Activated B cell treated with CpG ODN at 0.5 μM for 24 hours (primary cell): ENCODE results near the gene CTIF. TPM values are rescaled to one million over a fixed set of nuclear protein-coding genes. Genes with fewer than 3 reads are reported as not detected.

Source experiments
- ATAC-seq: fragments of 200-7000 bp; cut with Tn5 transposase; one replicate; pipeline ENCODE4 v1.10.0; 2021; ENCODE audit warnings: low read depth, mild to moderate bottlenecking, moderate library complexity
- CTCF ChIA-PET: fragments of 350-600 bp; sonication (Branson Sonifier 250); formaldehyde crosslinking; loops from one replicate; lab custom pipeline; 2021; ENCODE audit warnings: antibody characterized with exemption; lab: Charles Lee
- POLR2A ChIA-PET: fragments of 350-600 bp; sonication (Branson Sonifier 250); formaldehyde crosslinking; loops from one replicate; lab custom pipeline; 2021; ENCODE audit warnings: antibody characterized with exemption; lab: Charles Lee
- DNase-seq: peaks from one replicate; pipeline ENCODE4 v3.0.0; 2022
- H3K27ac Mint-ChIP-seq: one replicate; pipeline ENCODE4 v1.8.0; 2020; ENCODE audit warnings: mixed read lengths
- H3K27me3 Mint-ChIP-seq: one replicate; pipeline ENCODE4 v1.8.0; 2021; ENCODE audit warnings: mixed read lengths
- H3K36me3 Mint-ChIP-seq: one replicate; pipeline ENCODE4 v1.8.0; 2021; ENCODE audit warnings: low read depth, mixed read lengths
- H3K4me1 Mint-ChIP-seq: one replicate; pipeline ENCODE4 v1.8.0; 2021; ENCODE audit warnings: mixed read lengths
- H3K4me3 Mint-ChIP-seq: one replicate; pipeline ENCODE4 v1.8.0; 2020; ENCODE audit warnings: mild to moderate bottlenecking, mixed read lengths
- H3K9me3 Mint-ChIP-seq: one replicate; pipeline ENCODE4 v1.8.0; 2020; ENCODE audit warnings: mixed read lengths
- intact Hi-C: fragments of 100-400 bp; cut with micrococcal nuclease; formaldehyde crosslinking; loops from one replicate; pipeline ENCODE4 v1.15.1; 2024
- total RNA-seq: library from RNA; stranded (reverse); gene quantifications from 2 replicates; pipeline ENCODE4 v1.2.3, GENCODE V29; 2022
- TF ChIP-seq, protein P1 (sequence below): fragments of 200-600 bp; IDR thresholded peaks from one replicate; pipeline ENCODE4 v1.8.0; 2022; ENCODE audit warnings: antibody characterized with exemption, mild to moderate bottlenecking

The CTIF gene
- total RNA-seq, 1 donor from 2014 or later: 9.3 TPM

- ChIA-PET POLR2A (no interaction called here), CTCF (interaction anchor here (0.8 kb wide), 1 partner anchor 508 kb away, joined by 3 read pairs; no protein-coding TSS in a partner anchor)
- TF ChIP-seq, protein P1, sequence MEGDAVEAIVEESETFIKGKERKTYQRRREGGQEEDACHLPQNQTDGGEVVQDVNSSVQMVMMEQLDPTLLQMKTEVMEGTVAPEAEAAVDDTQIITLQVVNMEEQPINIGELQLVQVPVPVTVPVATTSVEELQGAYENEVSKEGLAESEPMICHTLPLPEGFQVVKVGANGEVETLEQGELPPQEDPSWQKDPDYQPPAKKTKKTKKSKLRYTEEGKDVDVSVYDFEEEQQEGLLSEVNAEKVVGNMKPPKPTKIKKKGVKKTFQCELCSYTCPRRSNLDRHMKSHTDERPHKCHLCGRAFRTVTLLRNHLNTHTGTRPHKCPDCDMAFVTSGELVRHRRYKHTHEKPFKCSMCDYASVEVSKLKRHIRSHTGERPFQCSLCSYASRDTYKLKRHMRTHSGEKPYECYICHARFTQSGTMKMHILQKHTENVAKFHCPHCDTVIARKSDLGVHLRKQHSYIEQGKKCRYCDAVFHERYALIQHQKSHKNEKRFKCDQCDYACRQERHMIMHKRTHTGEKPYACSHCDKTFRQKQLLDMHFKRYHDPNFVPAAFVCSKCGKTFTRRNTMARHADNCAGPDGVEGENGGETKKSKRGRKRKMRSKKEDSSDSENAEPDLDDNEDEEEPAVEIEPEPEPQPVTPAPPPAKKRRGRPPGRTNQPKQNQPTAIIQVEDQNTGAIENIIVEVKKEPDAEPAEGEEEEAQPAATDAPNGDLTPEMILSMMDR: no peak
- Mint-ChIP-seq H3K27ac (no peak overlapping the region), H3K9me3 (peaks cover 5% of the 10 kb centered on the region), H3K4me1 (peaks cover 25% of the 10 kb centered on the region), H3K36me3 (peaks cover 11% of the 10 kb centered on the region), H3K4me3 (no peak overlapping the region), H3K27me3 (no peaks in the 10 kb centered on the region)
- intact Hi-C loops: loop anchor here (10.0 kb wide), 1 partner anchor 1523 kb away; the partner anchor contains the start of gene MYO5B
- ATAC-seq (no peak), DNase-seq (no peak)
Observed at GRCh38 chr18:48671561-48671945, 132.7 kb downstream of the CTIF start.

GRCh38 chr18:48672671-48673340, 134.0 kb downstream of the CTIF start:
- Mint-ChIP-seq H3K27ac (no peak overlapping the region), H3K27me3 (no peaks in the 10 kb centered on the region), H3K36me3 (peaks cover 11% of the 10 kb centered on the region), H3K9me3 (peaks cover 5% of the 10 kb centered on the region), H3K4me3 (no peak overlapping the region), H3K4me1 (peaks cover 17% of the 10 kb centered on the region)
- POLR2A ChIA-PET: no interaction called here
- no peak for DNase-seq
- ATAC-seq: no peak
- CTCF ChIA-PET: interaction anchor here (2.2 kb wide), 1 partner anchor 507 kb away, joined by 18 read pairs; no protein-coding TSS in a partner anchor
- intact Hi-C loops: loop anchor here (10.0 kb wide), 1 partner anchor 1522 kb away; the partner anchor contains the start of gene MYO5B
- TF ChIP-seq, protein P1: no peak

DNA sequence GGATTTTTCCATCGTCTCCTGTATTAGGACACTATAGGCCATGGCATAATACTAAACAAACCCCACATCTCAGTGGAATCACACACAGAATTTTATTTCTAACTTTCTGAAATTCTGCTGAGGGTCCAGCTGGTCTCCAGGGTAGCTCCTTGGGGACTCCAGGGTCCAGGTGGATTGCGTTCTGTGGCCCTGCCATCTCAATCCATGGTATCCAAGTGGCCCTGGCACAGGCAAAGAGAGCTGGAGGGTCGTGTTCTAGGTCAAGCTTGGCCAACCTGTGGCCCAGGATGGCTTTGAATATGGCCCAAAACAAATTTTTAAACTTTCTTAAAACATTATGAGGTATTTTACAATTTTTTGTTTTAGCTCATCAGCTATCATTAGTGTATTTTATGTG, 134.6 kb downstream of the CTIF start:
- CTCF ChIA-PET: interaction anchor here (1.1 to 2.2 kb wide), 3 partner anchors 506 to 1185 kb away, joined by 6 to 18 read pairs (median 7); no protein-coding TSS in a partner anchor
- intact Hi-C loops: loop anchor here (10.0 kb wide), 1 partner anchor 1521 kb away; the partner anchor contains the start of gene MYO5B
- Mint-ChIP-seq H3K27ac (no peak overlapping the region), H3K9me3 (peaks cover 5% of the 10 kb centered on the region), H3K4me3 (no peak overlapping the region), H3K36me3 (peaks cover 11% of the 10 kb centered on the region), H3K4me1 (peaks cover 11% of the 10 kb centered on the region), H3K27me3 (no peaks in the 10 kb centered on the region)
- DNase-seq: no peak
- ATAC-seq: no peak
- TF ChIP-seq, protein P1: no peak
- POLR2A ChIA-PET: no interaction called here

GRCh38 chr18:48673853-48674721, 135.3 kb downstream of the CTIF start:
- no peak overlapping the region for H3K4me3 Mint-ChIP-seq
- CTCF ChIA-PET: interaction anchor here (1.1 to 2.2 kb wide), 9 partner anchors 102 to 1683 kb away, joined by 3 to 18 read pairs (median 4); no protein-coding TSS in a partner anchor
- ATAC-seq (no peak), DNase-seq (no peak)
- no peaks in the 10 kb centered on the region for H3K27me3 Mint-ChIP-seq
- peaks cover 5% of the 10 kb centered on the region for H3K4me1 Mint-ChIP-seq
- H3K27ac Mint-ChIP-seq: no peak overlapping the region
- intact Hi-C loops: loop anchor here (2.0 to 10.0 kb wide), 3 partner anchors 103 to 1521 kb away; partner anchors contain the start of genes C18orf32 and MYO5B
- peaks cover 11% of the 10 kb centered on the region for H3K36me3 Mint-ChIP-seq
- peaks cover 5% of the 10 kb centered on the region for H3K9me3 Mint-ChIP-seq
- POLR2A ChIA-PET: no interaction called here
- TF ChIP-seq, protein P1: no peak
